KOPT-K1 (cell line): ENCODE data around the gene KRT17.
"Not testable (repeated sequence)": the region's sequence is repeated elsewhere in the genome, so short reads cannot be mapped to it uniquely, and the experiment has no call there.

Source experiments
- H3K27ac ChIP-seq: fragments of 200-600 bp; sonication (generic); 2 replicates; pipeline ENCODE4 v1.5.1; 2016; ENCODE audit warnings: antibody characterized with exemption, mild to moderate bottlenecking, low read depth, low read length; ENCODE audit not compliant: poor library complexity, severe bottlenecking
- H3K36me3 ChIP-seq: fragments of 200-600 bp; sonication (generic); 2 replicates; pipeline ENCODE4 v1.5.1; 2017; ENCODE audit warnings: antibody characterized with exemption, mild to moderate bottlenecking, low read length, moderate library complexity; ENCODE audit not compliant: insufficient read depth
- H3K9me3 ChIP-seq: fragments of 200-600 bp; sonication (generic); 2 replicates; pipeline ENCODE4 v1.5.1; 2017; ENCODE audit warnings: antibody characterized with exemption, low read length, mild to moderate bottlenecking; ENCODE audit not compliant: insufficient read depth, poor library complexity, severe bottlenecking

KRT17 gene

DNA sequence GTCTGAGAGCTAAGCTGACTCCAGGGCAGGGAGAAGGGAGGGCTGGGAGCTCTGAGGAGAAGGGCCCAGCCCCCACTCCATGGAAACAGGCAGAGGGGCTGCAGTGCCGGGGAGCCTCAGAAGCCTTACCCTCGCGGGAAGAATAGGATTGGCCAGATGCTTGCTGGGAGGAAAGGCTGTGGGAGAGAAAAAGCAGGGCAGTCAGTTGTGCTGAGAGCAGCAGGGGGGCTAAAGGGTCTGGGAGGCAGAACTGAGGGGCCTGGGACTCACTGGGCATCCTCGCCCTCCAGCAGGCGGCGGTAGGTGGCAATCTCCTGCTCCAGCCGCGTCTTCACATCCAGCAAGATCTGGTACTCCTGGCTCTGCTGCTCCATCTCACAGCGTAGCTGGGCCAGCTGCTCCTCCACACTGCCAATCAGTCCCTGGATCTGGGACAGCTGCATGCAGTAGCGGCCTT lies 14.3 kb downstream of the KRT17 start:
- H3K36me3 ChIP-seq, H3K27ac ChIP-seq: not testable (repeated sequence)
- H3K9me3 ChIP-seq = peaks cover 18% of the 10 kb centered on the region

DNA sequence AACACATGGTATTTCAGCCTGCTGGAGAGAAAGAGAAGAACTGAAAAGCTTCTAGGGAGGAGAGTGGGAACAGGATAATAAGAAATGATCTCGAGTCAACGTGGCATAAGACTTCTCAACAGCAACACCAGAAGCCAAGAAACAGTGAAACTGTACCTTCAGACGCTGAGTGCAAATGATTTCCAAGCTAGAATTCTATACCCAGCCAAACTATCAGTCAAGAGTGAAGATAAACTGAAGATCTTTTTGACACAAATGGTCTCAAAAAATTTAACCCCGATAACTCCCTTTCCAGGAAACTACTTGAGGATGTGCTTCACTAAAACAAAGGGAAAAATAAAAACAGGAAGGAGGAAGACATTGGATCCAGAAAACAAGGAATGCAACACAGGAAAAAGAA lies 17.4 kb downstream of the KRT17 start:
- H3K9me3 ChIP-seq = peaks cover 18% of the 10 kb centered on the region
- H3K36me3 ChIP-seq, H3K27ac ChIP-seq: not testable (repeated sequence)

DNA sequence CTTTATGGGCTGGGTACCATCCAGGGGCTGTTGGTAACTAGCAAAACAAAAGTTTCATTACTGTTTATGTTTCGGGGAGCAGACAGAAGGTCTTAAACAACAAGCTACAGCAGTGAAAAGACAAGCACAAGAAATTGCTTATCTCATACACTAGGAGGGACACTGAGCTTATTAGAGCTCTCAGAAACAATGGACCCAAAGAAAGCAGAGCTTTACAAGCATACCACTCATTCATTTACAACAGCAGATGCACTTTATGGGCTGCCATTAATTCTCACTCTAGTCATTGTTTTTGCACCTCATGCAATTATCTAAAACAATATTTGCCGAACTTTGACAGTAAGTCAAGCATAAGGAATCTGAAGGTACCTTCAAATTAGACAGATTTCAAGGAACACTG lies 21.9 kb downstream of the KRT17 start:
- H3K27ac ChIP-seq = no peak overlapping the region
- H3K9me3 ChIP-seq = peaks cover 18% of the 10 kb centered on the region
- no peaks in the 10 kb centered on the region for H3K36me3 ChIP-seq

DNA sequence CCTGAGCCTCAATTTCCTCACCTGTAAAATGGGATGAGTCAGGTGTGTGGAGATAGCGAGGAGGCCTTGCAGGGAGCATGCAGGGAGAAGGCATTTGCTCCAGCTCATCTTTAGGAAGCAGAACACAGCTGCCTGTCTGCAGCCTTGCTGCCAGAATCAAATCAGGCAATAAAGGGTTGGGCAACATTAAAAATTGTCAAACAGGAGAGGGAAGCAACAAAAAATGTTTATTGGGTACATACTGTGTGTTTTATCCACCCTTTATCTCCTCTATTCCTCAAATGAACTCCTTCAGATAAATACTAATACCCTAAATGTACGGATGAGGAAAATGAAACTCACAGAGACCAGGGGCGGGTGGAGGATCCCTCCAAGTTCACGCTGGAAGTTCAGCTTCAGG lies 24.1 kb downstream of the KRT17 start:
- no peak overlapping the region for H3K27ac ChIP-seq
- H3K9me3 ChIP-seq = no peaks in the 10 kb centered on the region
- H3K36me3 ChIP-seq = no peaks in the 10 kb centered on the region

DNA sequence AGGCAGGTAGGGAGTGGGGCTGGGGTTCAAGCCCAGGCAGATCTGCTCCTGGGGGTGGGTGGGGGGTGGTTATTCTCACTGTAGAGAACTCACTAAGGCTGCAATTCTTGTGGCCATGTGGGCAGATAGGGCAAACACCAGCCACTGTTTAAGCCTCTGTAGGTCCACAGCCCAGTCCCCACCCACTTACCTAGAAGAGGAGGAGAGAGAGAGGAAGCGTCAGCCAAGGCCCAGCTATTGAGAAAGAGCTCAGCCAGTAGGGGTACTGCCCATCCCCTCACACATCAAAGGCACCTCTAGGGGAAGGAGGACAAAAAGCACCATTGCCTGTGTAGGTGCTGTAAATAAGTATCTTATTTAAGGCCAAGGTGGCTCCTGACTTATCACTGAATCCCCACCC lies 24.7 kb downstream of the KRT17 start:
- no peaks in the 10 kb centered on the region for H3K9me3 ChIP-seq
- H3K36me3 ChIP-seq = no peaks in the 10 kb centered on the region
- H3K27ac ChIP-seq = no peak overlapping the region

DNA sequence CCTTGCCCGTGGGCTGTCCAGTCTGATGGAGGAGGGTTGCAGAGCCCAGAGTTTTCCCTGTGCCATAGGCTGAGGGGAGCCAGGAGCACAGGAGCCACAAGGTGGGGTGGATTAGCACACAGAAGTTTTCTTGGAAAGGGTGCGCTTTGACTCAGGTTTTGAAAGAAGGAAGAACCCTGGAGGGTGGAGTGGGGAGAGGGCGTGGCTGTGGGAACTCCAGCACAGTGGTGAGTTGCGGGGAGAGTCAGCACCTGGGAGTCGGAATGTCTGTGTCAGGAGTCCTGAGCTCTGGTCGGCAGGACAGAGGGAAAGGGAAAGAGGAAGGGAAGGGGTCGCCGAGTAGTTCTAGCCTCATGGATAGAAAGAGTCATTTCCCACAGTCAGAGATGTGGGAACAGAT lies 28.8 kb downstream of the KRT17 start:
- Histone ChIP-seq H3K9me3 (no peaks in the 10 kb centered on the region), H3K27ac (no peak overlapping the region)

DNA sequence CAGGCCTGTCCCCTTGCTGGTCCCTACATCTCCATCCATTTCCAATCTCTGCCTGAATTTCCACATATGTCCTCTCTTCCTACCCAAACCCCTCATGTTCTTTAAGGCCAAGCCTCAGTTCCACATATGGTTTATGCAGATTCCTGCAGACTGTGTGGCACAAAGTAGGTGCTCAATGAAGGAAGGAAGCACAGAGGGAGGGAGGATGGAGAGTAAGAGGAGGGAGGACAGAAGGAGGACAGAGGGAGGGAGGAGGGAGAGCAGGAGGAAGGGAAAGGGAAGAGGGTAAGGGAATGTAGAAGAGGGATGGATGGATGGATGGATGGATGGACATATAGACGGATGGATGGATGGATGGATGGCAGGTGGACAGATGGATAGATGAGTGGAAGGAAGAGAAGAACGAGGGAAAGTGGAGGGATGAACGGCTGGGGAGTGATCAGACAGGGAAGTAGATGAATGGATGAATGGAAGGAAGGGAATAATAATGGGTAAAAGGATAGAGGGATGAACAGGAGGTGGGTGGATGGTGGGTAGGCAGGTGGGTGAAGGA lies 29.9 kb downstream of the KRT17 start:
- H3K36me3 ChIP-seq = no peaks in the 10 kb centered on the region
- no peaks in the 10 kb centered on the region for H3K9me3 ChIP-seq
- H3K27ac ChIP-seq = no peak overlapping the region

More for the DNA sequence above, 28.8 kb downstream of the KRT17 start:
- no peaks in the 10 kb centered on the region for H3K36me3 ChIP-seq

DNA sequence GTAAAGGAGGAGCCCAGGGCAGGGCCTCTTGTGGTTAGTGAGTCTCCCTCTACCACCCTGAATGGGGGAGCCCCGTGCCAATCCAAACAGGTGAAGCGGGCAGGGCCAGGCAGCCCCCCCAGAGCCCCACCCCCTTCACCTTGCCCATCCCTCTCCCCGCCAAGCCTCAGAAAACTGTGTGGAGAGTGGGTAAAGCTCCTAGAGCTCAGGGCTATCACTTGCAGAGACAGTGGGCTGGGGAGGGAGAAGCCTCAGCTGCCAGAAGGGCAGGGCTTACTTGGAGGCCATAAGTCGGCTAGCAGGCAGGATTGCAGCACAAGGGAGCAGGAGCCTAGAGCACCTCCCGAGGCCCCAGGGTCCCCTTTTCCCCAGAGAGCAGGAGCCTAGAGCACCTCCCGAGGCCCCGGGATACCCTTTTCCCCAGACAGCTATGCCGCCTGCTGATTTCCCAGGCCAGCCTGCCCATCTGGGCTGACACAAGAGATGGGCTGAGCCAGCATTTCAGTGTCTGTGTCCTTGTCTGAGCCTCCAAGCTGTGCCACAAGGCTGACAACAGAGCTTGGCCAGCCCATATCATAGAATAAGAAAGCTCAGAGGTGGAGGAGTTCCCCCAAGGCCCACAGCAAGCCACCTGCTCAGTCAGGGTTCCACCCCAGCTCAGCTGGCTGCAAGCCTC lies 30.9 kb downstream of the KRT17 start:
- Histone ChIP-seq H3K9me3 (no peaks in the 10 kb centered on the region), H3K36me3 (no peaks in the 10 kb centered on the region), H3K27ac (no peak overlapping the region)

DNA sequence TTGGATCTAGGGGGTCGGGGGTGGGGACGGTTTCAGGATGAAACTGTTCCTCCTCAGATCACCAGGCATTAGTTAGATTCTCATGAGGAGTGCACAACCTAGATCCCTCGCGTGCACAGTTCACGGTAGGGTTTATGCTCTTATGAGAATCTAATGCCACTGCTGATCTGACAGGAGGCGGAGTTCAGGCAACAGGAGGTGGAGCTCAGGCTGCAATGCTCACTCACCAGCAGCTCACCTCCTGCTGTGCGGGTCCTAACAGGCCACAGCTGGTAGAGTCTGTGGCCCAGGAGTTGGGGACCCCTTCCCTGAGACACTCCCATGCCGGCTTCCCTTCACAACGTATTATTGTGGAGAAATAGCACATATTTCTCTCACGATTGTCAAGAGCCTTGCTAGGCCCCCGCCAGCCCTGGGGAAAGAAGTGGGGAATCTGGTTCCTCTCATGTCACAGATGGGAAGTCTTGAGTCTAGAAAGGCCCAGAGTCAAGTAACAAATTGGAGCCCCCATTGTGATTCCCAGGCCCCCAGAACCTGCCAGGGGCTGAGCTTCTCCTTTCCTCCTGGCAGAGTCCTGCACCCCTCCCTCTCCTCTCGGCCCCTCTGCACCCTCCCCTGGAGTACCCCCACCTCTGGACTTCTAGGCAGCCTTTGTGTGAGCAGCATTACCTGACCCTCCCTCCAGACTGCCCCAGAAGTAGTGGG lies 31.6 kb downstream of the KRT17 start:
- Histone ChIP-seq H3K27ac (no peak overlapping the region), H3K9me3 (no peaks in the 10 kb centered on the region), H3K36me3 (no peaks in the 10 kb centered on the region)

DNA sequence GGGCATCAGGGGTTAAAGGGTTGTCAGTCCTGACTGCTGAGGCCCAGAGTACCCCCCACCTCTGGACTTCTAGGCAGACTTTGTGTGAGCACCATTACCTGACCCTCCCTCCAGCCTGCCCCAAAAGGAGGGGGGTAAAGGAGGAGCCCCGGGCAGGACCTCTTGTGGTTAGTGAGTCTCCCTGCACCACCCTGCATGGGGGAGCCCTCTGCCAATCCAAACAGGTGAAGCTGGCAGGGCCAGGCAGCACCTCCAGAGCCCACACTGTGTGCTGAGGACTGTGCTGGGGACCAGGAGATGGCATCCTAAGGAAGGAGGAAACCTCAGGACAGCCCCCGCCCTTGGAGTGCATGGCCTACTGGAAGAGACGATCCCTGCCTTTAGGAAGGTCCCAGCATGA lies 35.1 kb downstream of the KRT17 start:
- Histone ChIP-seq H3K9me3 (no peaks in the 10 kb centered on the region), H3K27ac (no peak overlapping the region), H3K36me3 (no peaks in the 10 kb centered on the region)

DNA sequence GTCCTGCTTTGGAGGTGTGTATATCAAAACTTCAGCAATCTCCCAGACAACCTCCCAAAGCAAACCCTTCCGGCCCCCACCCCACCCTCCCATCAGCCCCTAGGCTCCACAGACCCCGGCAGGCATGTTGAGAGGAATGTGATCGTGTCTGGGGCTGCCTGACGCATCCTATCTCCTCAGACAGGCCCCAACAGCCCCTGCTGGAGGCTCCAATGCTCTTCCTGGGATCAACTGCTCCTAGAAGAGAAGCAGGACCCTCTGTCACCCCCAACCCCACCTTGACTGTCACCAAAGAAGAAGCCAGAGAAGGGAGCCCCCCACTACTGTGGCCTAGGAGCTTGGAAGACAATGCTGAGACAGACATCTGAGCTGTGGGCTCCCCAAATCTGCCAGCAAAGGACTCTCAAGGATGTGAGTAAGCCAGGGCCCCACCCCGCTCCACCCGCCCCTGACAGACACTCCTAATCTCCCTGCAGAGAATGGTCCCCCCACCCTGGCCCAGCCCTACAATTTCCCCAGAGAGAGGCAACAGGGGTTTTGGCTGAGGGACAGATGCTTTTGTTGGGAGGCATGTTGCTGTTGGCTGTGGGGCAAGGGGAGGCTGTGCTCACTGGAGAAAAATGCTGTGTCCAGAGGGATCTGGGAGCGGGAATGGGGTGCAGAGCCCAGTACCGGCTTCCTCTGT lies 36.1 kb downstream of the KRT17 start:
- H3K27ac ChIP-seq = no peak overlapping the region
- H3K36me3 ChIP-seq = no peaks in the 10 kb centered on the region
- H3K9me3 ChIP-seq = no peaks in the 10 kb centered on the region

DNA sequence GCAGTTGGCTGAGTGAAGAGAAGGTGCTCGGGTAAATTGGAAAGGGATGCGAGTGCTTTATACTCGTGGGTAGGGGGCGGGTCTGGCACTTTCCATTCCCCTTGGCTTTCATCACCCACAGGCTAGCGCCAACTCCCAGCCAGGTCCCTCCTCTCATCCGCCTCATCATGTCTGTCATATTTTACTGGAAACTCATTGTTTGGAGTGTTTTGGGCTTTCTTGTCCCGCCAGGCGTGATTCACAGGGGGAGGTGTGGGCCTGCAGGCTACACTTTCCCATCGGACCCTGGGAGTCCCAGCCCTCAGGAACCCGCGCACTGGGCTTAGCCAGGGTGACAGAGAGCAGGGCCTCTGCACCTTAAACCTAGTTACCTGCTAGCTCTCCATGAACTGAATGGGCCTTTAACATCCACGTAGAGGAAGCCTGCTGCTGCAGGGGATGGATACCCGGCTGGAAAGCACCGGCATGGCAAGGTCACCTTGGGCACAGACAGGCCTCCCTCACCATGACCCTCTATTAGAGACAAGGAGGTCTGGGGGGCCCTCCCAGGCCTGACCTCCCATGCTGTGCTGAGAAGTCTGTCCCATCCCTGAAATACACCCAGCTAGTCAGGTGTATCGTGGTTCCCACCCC lies 37.4 kb downstream of the KRT17 start, which contains the start of gene KRT14:
Gene KRT14, minus strand, starts transcription at position 33 of the 633 bp plus-strand sequence. CDS start 61 bp downstream, outside the sequence.
- Histone ChIP-seq H3K9me3 (no peaks in the 10 kb centered on the region), H3K27ac (no peak within 1 kb of the TSS), H3K36me3 (no peaks in the 10 kb centered on the region)

DNA sequence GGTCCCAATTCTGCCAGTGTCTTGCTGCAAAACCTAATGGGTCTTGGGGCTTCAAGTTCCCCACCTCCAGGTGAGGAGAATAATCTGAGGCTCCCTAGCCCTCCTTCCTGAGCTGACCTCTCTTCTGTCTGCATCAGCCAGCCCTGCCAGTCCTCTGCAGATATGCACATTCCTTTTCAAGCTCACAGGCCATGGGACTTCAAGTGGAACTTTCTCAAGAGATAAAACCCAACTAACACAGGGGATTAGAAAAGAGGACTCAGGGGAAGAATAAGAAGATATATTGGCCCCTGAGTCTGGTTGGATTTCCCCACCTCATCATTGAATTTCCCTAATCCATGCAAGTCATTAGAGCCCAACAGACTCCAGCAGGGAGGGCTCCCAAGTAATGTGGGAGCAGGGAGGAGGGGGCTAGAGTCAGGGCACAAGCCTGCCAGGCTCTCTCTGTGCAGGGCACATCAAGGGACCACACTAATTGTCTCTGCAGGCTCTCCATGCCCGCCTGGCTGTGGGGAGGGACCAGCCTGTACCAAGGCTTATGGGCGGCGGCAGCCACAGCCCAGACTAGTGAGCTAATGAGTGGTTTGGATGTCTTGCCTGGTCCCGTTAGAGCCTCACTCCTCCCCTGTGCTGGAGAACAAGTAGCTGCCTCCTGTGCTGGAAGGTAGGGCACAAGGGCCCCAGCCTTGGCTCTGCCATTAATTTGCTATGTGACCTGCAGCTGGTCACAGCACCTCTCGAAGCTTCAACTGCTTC lies 38.9 kb downstream of the KRT17 start:
- H3K27ac ChIP-seq = no peak overlapping the region
- no peaks in the 10 kb centered on the region for H3K9me3 ChIP-seq
- no peaks in the 10 kb centered on the region for H3K36me3 ChIP-seq

DNA sequence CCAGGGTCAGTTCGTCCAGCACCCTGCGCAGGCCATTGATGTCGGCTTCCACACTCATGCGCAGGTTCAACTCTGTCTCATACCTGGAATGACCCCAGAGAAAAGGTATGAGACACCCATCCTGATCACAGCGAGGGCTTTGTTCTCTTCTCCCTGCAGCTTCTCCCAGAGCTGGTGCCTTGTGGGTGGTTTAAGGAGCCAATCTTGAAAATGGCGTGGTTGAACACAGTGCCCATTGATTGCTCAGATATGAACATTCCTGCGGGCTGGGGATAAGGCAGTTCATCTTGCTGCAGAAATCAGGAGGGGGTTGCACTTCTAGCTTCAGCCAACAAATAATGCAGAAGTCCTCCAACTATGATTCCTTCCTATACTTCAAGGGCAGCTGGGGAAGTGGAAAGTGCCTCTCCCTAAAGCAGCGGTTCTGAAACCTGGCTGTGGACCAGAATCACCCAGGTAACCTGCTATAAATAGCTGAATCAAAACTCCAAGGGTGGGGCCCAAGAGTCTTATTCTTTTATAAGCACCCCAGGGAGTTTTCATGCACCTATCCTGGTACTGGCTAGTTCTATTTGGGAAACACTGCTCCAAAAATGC lies 39.9 kb downstream of the KRT17 start:
- not testable (repeated sequence) for H3K36me3 ChIP-seq, H3K27ac ChIP-seq, H3K9me3 ChIP-seq
